ENCODE data around the gene MAP3K19.

Gene MAP3K19

GRCh38 chr2:134936691-134937090, 110.6 kb downstream of the MAP3K19 start:
- TF ChIP-seq CTCF (IDR thresholded peaks at IDR 0.05; ENCODE audit: extremely low read depth, missing control alignments) = no peak
- DNase-seq (ENCODE audit: low spot score) = no peak

- no peak for TF ChIP-seq CTCF (IDR thresholded peaks at IDR 0.05; ENCODE audit: extremely low read depth, missing control alignments)
- no peak for DNase-seq (ENCODE audit: low spot score)
Measured at GRCh38 chr2:134934641-134935040, 112.6 kb downstream of the MAP3K19 start.

GRCh38 chr2:134934150-134934549, 113.1 kb downstream of the MAP3K19 start:
- no peak for TF ChIP-seq CTCF (IDR thresholded peaks at IDR 0.05; ENCODE audit: extremely low read depth, missing control alignments)
- no peak for DNase-seq (ENCODE audit: low spot score)

- no peak for DNase-seq (ENCODE audit: low spot score)
- TF ChIP-seq CTCF (IDR thresholded peaks at IDR 0.05; ENCODE audit: extremely low read depth, missing control alignments) = no peak
Measured at GRCh38 chr2:134933732-134934131, 113.5 kb downstream of the MAP3K19 start.

GRCh38 chr2:134932864-134933526, 114.3 kb downstream of the MAP3K19 start:
- DNase-seq (ENCODE audit: low spot score) = no peak
- no peak for TF ChIP-seq CTCF (IDR thresholded peaks at IDR 0.05; ENCODE audit: extremely low read depth, missing control alignments)

GRCh38 chr2:134927195-134927594, 120.1 kb downstream of the MAP3K19 start:
- DNase-seq (ENCODE audit: low spot score) = no peak
- TF ChIP-seq CTCF (IDR thresholded peaks at IDR 0.05; ENCODE audit: extremely low read depth, missing control alignments) = no peak

GRCh38 chr2:134926231-134926931, 120.9 kb downstream of the MAP3K19 start:
- DNase-seq (ENCODE audit: low spot score) = no peak
- no peak for TF ChIP-seq CTCF (IDR thresholded peaks at IDR 0.05; ENCODE audit: extremely low read depth, missing control alignments)
